IMR-90 (cell line): ENCODE measurements around the gene LAMA2. TPM values are rescaled to one million over a fixed set of nuclear protein-coding genes. Genes with fewer than 3 reads are reported as not detected.

ENCODE experiments used
- ATAC-seq: fragments of 200-7000 bp; cut with Tn5 transposase; 2 replicates; pipeline ENCODE4 v1.9.1; 2020; ENCODE audit warnings: low read depth, mild to moderate bottlenecking, moderate library complexity
- BruUV-seq: library from RNA; stranded (reverse); fragments of 400-500 nt; replicated peaks from 2 replicates; lab custom pipeline; 2021; lab: Mats Ljungman, UMichigan
- CTCF ChIA-PET: fragments of 300-600 bp; formaldehyde crosslinking; extraction: SDS; loops from one replicate; lab custom pipeline; 2021; ENCODE audit warnings: antibody characterized with exemption; lab: Yijun Ruan, JAX
- POLR2A ChIA-PET: fragments of 300-600 bp; sonication (Branson Sonifier 250); formaldehyde crosslinking; loops from one replicate; lab custom pipeline; 2022; ENCODE audit warnings: antibody characterized with exemption; ENCODE audit not compliant: unreplicated experiment; lab: Charles Lee
- DNase-seq: peaks from one replicate; pipeline ENCODE4 v3.0.0; 2013
- H2AFZ ChIP-seq: replicated peaks from 2 replicates; pipeline ENCODE3; 2013; ENCODE audit warnings: low read length, mild to moderate bottlenecking; ENCODE audit not compliant: poor library complexity
- H2AK5ac ChIP-seq: 2 replicates; pipeline ENCODE4 v1.6.1; 2013; ENCODE audit warnings: low read depth, low read length, inconsistent platforms
- H2AK9ac ChIP-seq: replicated peaks from 2 replicates; pipeline ENCODE3; 2013; ENCODE audit warnings: mild to moderate bottlenecking, low read depth, low read length, moderate library complexity; ENCODE audit not compliant: poor library complexity
- H2BK120ac ChIP-seq: 2 replicates; pipeline ENCODE4 v1.6.1; 2013; ENCODE audit warnings: low read depth, low read length, inconsistent platforms
- H2BK15ac ChIP-seq: 3 replicates; pipeline ENCODE4 v1.6.1; 2013; ENCODE audit warnings: low read depth, low read length, inconsistent platforms
- H2BK20ac ChIP-seq: 2 replicates; pipeline ENCODE4 v1.6.1; 2013; ENCODE audit warnings: low read depth, mild to moderate bottlenecking, inconsistent platforms, low read length, moderate library complexity
- H2BK5ac ChIP-seq: 2 replicates; pipeline ENCODE4 v1.6.1; 2013; ENCODE audit warnings: mild to moderate bottlenecking, low read depth, low read length, inconsistent platforms; ENCODE audit not compliant: poor library complexity, severe bottlenecking
- H3K14ac ChIP-seq: replicated peaks from 2 replicates; pipeline ENCODE4 v1.6.1; 2013; ENCODE audit warnings: low read depth, low read length, inconsistent platforms
- H3K18ac ChIP-seq: 2 replicates; pipeline ENCODE4 v1.6.1; 2013; ENCODE audit warnings: low read depth, low read length, control low read depth
- H3K23ac ChIP-seq: 2 replicates; pipeline ENCODE4 v1.6.1; 2013; ENCODE audit warnings: low read depth, low read length, inconsistent platforms
- H3K27ac ChIP-seq: 2 replicates; pipeline ENCODE4 v1.5.1; 2013; ENCODE audit warnings: mild to moderate bottlenecking, control low read depth, low read length; ENCODE audit not compliant: insufficient read depth
- H3K27me3 ChIP-seq: 2 replicates; pipeline ENCODE4 v1.6.1; 2013; ENCODE audit warnings: low read length; ENCODE audit not compliant: control insufficient read depth, insufficient read depth
- H3K36me3 ChIP-seq: 2 replicates; pipeline ENCODE4 v1.6.1; 2013; ENCODE audit warnings: low read length, mixed read lengths; ENCODE audit not compliant: control insufficient read depth, insufficient read depth
- H3K4ac ChIP-seq: 2 replicates; pipeline ENCODE4 v1.6.1; 2013; ENCODE audit warnings: low read depth, low read length, inconsistent platforms
- H3K4me1 ChIP-seq: 2 replicates; pipeline ENCODE4 v1.6.1; 2013; ENCODE audit warnings: low read length, mixed read lengths; ENCODE audit not compliant: control insufficient read depth, insufficient read depth
- H3K4me2 ChIP-seq: 2 replicates; pipeline ENCODE4 v1.6.1; 2013; ENCODE audit warnings: low read depth, mild to moderate bottlenecking, control low read depth, low read length, moderate library complexity
- H3K4me3 ChIP-seq: 2 replicates; pipeline ENCODE4 v1.5.1; 2013; ENCODE audit warnings: low read depth, mild to moderate bottlenecking, control low read depth, low read length, moderate library complexity; ENCODE audit not compliant: insufficient read depth
- H3K56ac ChIP-seq: 2 replicates; pipeline ENCODE4 v1.6.1; 2013; ENCODE audit warnings: low read length, inconsistent platforms; ENCODE audit not compliant: insufficient read depth; ENCODE audit errors: extremely low read depth
- H3K79me1 ChIP-seq, 2 experiments: 2 replicates each; pipeline ENCODE4 v1.6.1; 2013; ENCODE audit warnings: low read length in 2 of 2, inconsistent platforms in 1 of 2, low read depth in 1 of 2
- H3K9ac ChIP-seq: 2 replicates; pipeline ENCODE4 v1.6.1; 2013; ENCODE audit warnings: low read depth, low read length, control low read depth
- H3K9me1 ChIP-seq: 2 replicates; pipeline ENCODE4 v1.6.1; 2013; ENCODE audit warnings: low read length, inconsistent platforms; ENCODE audit not compliant: insufficient read depth
- H3K9me3 ChIP-seq: 2 replicates; pipeline ENCODE4 v1.6.1; 2013; ENCODE audit warnings: low read length; ENCODE audit not compliant: control insufficient read depth, insufficient read depth
- H4K20me1 ChIP-seq: 2 replicates; pipeline ENCODE4 v1.6.1; 2013; ENCODE audit warnings: low read length, inconsistent platforms; ENCODE audit not compliant: insufficient read depth
- H4K5ac ChIP-seq: 2 replicates; pipeline ENCODE4 v1.6.1; 2013; ENCODE audit warnings: mild to moderate bottlenecking, low read depth, low read length, control low read depth
- H4K8ac ChIP-seq, 2 experiments: 2 replicates each; pipeline ENCODE4 v1.6.1; 2013; ENCODE audit warnings: low read depth in 2 of 2, low read length in 2 of 2, control low read depth in 1 of 2, inconsistent platforms in 1 of 2
- H4K91ac ChIP-seq: 2 replicates; pipeline ENCODE4 v1.6.1; 2013; ENCODE audit warnings: low read depth, low read length, inconsistent platforms; ENCODE audit not compliant: insufficient read depth
- BHLHE40 ChIP-seq: fragments of 150-350 bp; IDR thresholded peaks from 2 replicates; pipeline ENCODE4 v1.6.1; 2016; ENCODE audit warnings: mild to moderate bottlenecking, low read depth, low read length
- CEBPB ChIP-seq: IDR thresholded peaks from 2 replicates; pipeline ENCODE4 v1.6.1; 2012; ENCODE audit warnings: low read depth, low read length, improper control_type of control experiment
- CHD1 ChIP-seq: IDR thresholded peaks from 2 replicates; pipeline ENCODE4 v1.6.1; 2012; ENCODE audit warnings: low read depth, low read length, improper control_type of control experiment
- FOS ChIP-seq: fragments of 150-350 bp; IDR thresholded peaks from 2 replicates; pipeline ENCODE4 v1.6.1; 2016; ENCODE audit warnings: low read depth, low read length
- MAZ ChIP-seq: IDR thresholded peaks from 2 replicates; pipeline ENCODE4 v1.6.1; 2012; ENCODE audit warnings: low read depth, mild to moderate bottlenecking, low read length, improper control_type of control experiment, moderate library complexity, borderline replicate concordance
- MXI1 ChIP-seq: IDR thresholded peaks from 2 replicates; pipeline ENCODE4 v1.6.1; 2012; ENCODE audit warnings: low read depth, mild to moderate bottlenecking, low read length, moderate library complexity, borderline replicate concordance
- POLR2A ChIP-seq: IDR thresholded peaks from 2 replicates; pipeline ENCODE4 v1.6.1; 2012; ENCODE audit warnings: mild to moderate bottlenecking, low read depth, low read length
- RAD21 ChIP-seq: IDR thresholded peaks from 2 replicates; pipeline ENCODE4 v1.6.1; 2012; ENCODE audit warnings: low read length, improper control_type of control experiment
- RCOR1 ChIP-seq: IDR thresholded peaks from 2 replicates; pipeline ENCODE4 v1.6.1; 2012; ENCODE audit warnings: mild to moderate bottlenecking, low read length, improper control_type of control experiment; ENCODE audit not compliant: insufficient replicate concordance
- RFX5 ChIP-seq: IDR thresholded peaks from 2 replicates; pipeline ENCODE4 v1.8.0; 2012; ENCODE audit warnings: low read depth, mild to moderate bottlenecking, low read length, moderate library complexity
- WGBS, 2 experiments: methylation state at CpG; one replicate each; pipeline versions ENCODE4 v1.1.5 to v1.1.7; 2013; ENCODE audit warnings: missing lambda C conversion rate in 2 of 2; ENCODE audit not compliant: insufficient read length in 1 of 2; ENCODE audit errors: extremely low coverage in 2 of 2; 5-methylcytosine and 5-hydroxymethylcytosine counted together
- dilution Hi-C: fragments of 300-500 bp; cut with HindIII; formaldehyde crosslinking; loops from one replicate; pipeline ENCODE4 v1.14.3; 2018; ENCODE audit warnings: low sequenced_read_pairs; ENCODE audit not compliant: unreplicated experiment
- in situ Hi-C: fragments of 300-500 bp; cut with MboI; formaldehyde crosslinking; loops from 3 replicates; pipeline ENCODE4 v1.14.3; 2019; ENCODE audit warnings: low sequenced_read_pairs, inconsistent platforms, mixed read lengths
- intact Hi-C: fragments of 100-400 bp; cut with micrococcal nuclease; formaldehyde crosslinking; loops from 2 replicates; pipeline ENCODE4 v1.10.0; 2022
- polyA plus RNA-seq, 3 experiments: library from polyadenylated mRNA; depleted of rRNA; stranded (reverse); fragments of >200 nt; gene quantifications; 2 replicates each; pipeline ENCODE4 v1.2.3, GENCODE V29; 2012; ENCODE audit warnings: low replicate concordance in 1 of 3
- total RNA-seq: library from RNA; depleted of rRNA; stranded (reverse); fragments of >200 nt; gene quantifications from 2 replicates; pipeline ENCODE4 v1.2.3, GENCODE V29; 2012
- TF ChIP-seq, protein P1 (sequence below): fragments of 150-350 bp; IDR thresholded peaks from 2 replicates; pipeline ENCODE4 v1.6.1; 2017; ENCODE audit warnings: mild to moderate bottlenecking, antibody characterized with exemption, low read length, low read depth
- TF ChIP-seq, protein P2 (sequence below): fragments of 150-350 bp; IDR thresholded peaks from 2 replicates; pipeline ENCODE4 v1.6.1; 2016; ENCODE audit warnings: low read depth, mild to moderate bottlenecking, low read length, moderate library complexity, borderline replicate concordance

LAMA2 gene
- total and polyA plus RNA-seq, 2 of the 4 experiments (the other 2 are of a cell fraction): 9.9 to 13.3 TPM

GRCh38 chr6:128883906-128884305 is 968 bp downstream of the LAMA2 start:
- Histone ChIP-seq H3K27ac (no peak overlapping the region), H3K56ac (0 out of 2 replicates have a peak overlapping the region, but pooled peaks have one; percentile 15), H4K5ac (no peak overlapping the region), H3K23ac (no peak overlapping the region), H4K8ac (no peak overlapping the region), H3K9me1 (no peaks in the 10 kb centered on the region; the same call in 1 of the 2 replicates), H2BK5ac (no peak overlapping the region), H4K91ac (no peak overlapping the region), H2BK20ac (no peak overlapping the region), H2BK15ac (no peak overlapping the region), H2AFZ (no peak overlapping the region), H3K79me1 (no peaks in the 10 kb centered on the region), H3K4me3 (no peak overlapping the region), H3K4ac (no peak overlapping the region), H3K4me2 (peak overlapping the region; percentile 16; the same call in 1 of the 2 replicates), H3K18ac (no peak overlapping the region), H2AK9ac (no peak overlapping the region), H3K14ac (no peak overlapping the region), H3K4me1 (peaks cover 2% of the 10 kb centered on the region), H3K9ac (no peak overlapping the region; the same call in 1 of the 2 replicates), H3K9me3 (no peaks in the 10 kb centered on the region), H3K36me3 (no peaks in the 10 kb centered on the region), H4K20me1 (no peaks in the 10 kb centered on the region), H2AK5ac (no peak overlapping the region), H2BK120ac (no peak overlapping the region), H3K27me3 (no peaks in the 10 kb centered on the region)
- TF ChIP-seq MAZ (no peak), CEBPB (no peak), CHD1 (no peak), MXI1 (no peak), RAD21 (no peak), FOS (no peak), RCOR1 (no peak), RFX5 (no peak), POLR2A (no peak), BHLHE40 (no peak)
- TF ChIP-seq, protein P1, sequence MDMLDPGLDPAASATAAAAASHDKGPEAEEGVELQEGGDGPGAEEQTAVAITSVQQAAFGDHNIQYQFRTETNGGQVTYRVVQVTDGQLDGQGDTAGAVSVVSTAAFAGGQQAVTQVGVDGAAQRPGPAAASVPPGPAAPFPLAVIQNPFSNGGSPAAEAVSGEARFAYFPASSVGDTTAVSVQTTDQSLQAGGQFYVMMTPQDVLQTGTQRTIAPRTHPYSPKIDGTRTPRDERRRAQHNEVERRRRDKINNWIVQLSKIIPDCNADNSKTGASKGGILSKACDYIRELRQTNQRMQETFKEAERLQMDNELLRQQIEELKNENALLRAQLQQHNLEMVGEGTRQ: no peak
- TF ChIP-seq, protein P2, sequence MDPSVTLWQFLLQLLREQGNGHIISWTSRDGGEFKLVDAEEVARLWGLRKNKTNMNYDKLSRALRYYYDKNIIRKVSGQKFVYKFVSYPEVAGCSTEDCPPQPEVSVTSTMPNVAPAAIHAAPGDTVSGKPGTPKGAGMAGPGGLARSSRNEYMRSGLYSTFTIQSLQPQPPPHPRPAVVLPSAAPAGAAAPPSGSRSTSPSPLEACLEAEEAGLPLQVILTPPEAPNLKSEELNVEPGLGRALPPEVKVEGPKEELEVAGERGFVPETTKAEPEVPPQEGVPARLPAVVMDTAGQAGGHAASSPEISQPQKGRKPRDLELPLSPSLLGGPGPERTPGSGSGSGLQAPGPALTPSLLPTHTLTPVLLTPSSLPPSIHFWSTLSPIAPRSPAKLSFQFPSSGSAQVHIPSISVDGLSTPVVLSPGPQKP: no peak
- dilution Hi-C loops (no loop called here), in situ Hi-C loops (no loop called here), intact Hi-C loops (loop anchor here (2.0 to 10.0 kb wide), 2 partner anchors 359 to 369 kb away; partner anchors contain the start of gene PTPRK)
- no CpG with 5 or more reads among the region's 2 CpGs for WGBS, 2 experiments
- no TSS peak for BruUV-seq
- ATAC-seq: no peak
- CTCF ChIA-PET: interaction anchor here (0.7 kb wide), 1 partner anchor 153 kb away, joined by 3 read pairs; no protein-coding TSS in a partner anchor
- POLR2A ChIA-PET: no interaction called here
- no peak for DNase-seq
